GM19395 (cell line): ENCODE data around the gene SEMA7A.

ENCODE experiments used
- ATAC-seq: cut with Tn5 transposase; IDR thresholded peaks from one replicate; pipeline ENCODE4 v1.9.1; 2021; ENCODE audit warnings: mild to moderate bottlenecking, moderate library complexity; ENCODE audit not compliant: unreplicated experiment

Gene SEMA7A

GRCh38 chr15:74402873-74403587, 30.7 kb downstream of the SEMA7A start:
- ATAC-seq: peak; percentile 34

- ATAC-seq: no peak
Measured at GRCh38 chr15:74402337-74402841, 31.4 kb downstream of the SEMA7A start.

GRCh38 chr15:74400915-74401757, 32.6 kb downstream of the SEMA7A start:
- ATAC-seq: peak; percentile 17

- no peak for ATAC-seq
Measured at GRCh38 chr15:74400313-74400860, 33.4 kb downstream of the SEMA7A start.

GRCh38 chr15:74399511-74400312, 34.0 kb downstream of the SEMA7A start:
- ATAC-seq: no peak

GRCh38 chr15:74399100-74399499, 34.7 kb downstream of the SEMA7A start:
- no peak for ATAC-seq

- ATAC-seq: no peak
Measured at GRCh38 chr15:74398183-74398582, 35.6 kb downstream of the SEMA7A start.

- no peak for ATAC-seq
Measured at GRCh38 chr15:74397239-74398068, 36.3 kb downstream of the SEMA7A start.

- peak; percentile 36 for ATAC-seq
Measured at GRCh38 chr15:74396445-74397238, 37.1 kb downstream of the SEMA7A start.

GRCh38 chr15:74396146-74396438, 37.7 kb downstream of the SEMA7A start:
- ATAC-seq: peak; percentile 4

GRCh38 chr15:74395319-74396145, 38.2 kb downstream of the SEMA7A start:
- ATAC-seq: no peak

- no peak for ATAC-seq
Measured at GRCh38 chr15:74394090-74394846, 39.5 kb downstream of the SEMA7A start.

GRCh38 chr15:74393423-74393822, 40.3 kb downstream of the SEMA7A start:
- ATAC-seq: no peak

- ATAC-seq: no peak
Measured at GRCh38 chr15:74392902-74393301, 40.9 kb downstream of the SEMA7A start.

- ATAC-seq: no peak
Measured at GRCh38 chr15:74392451-74392830, 41.3 kb downstream of the SEMA7A start.

GRCh38 chr15:74391582-74392450, 41.9 kb downstream of the SEMA7A start:
- no peak for ATAC-seq
